GM06990 (cell line): ENCODE measurements around the gene AHNAK2.

Experiments used
- DNase-seq: peaks from one replicate; pipeline ENCODE4 v3.0.0-alpha.2; 2011; ENCODE audit not compliant: insufficient read length; ENCODE audit errors: extremely low read depth
- H3K27me3 ChIP-seq: replicated peaks from 2 replicates; pipeline ENCODE4 v1.6.0; 2011; ENCODE audit warnings: low read length; ENCODE audit not compliant: control insufficient read depth, insufficient read depth
- H3K36me3 ChIP-seq: 2 replicates; pipeline ENCODE4 v1.5.1; 2011; ENCODE audit warnings: low read length; ENCODE audit not compliant: control insufficient read depth, insufficient read depth
- H3K4me3 ChIP-seq: replicated peaks from 2 replicates; pipeline ENCODE4 v1.5.1; 2011; ENCODE audit warnings: low read depth, mild to moderate bottlenecking, control low read depth, low read length
- CTCF ChIP-seq: IDR thresholded peaks from 2 replicates; pipeline ENCODE4 v1.5.1; 2011; ENCODE audit warnings: low read length, control low read depth, mild to moderate bottlenecking, inconsistent platforms; ENCODE audit not compliant: insufficient read depth, poor library complexity, severe bottlenecking

AHNAK2 gene

DNA sequence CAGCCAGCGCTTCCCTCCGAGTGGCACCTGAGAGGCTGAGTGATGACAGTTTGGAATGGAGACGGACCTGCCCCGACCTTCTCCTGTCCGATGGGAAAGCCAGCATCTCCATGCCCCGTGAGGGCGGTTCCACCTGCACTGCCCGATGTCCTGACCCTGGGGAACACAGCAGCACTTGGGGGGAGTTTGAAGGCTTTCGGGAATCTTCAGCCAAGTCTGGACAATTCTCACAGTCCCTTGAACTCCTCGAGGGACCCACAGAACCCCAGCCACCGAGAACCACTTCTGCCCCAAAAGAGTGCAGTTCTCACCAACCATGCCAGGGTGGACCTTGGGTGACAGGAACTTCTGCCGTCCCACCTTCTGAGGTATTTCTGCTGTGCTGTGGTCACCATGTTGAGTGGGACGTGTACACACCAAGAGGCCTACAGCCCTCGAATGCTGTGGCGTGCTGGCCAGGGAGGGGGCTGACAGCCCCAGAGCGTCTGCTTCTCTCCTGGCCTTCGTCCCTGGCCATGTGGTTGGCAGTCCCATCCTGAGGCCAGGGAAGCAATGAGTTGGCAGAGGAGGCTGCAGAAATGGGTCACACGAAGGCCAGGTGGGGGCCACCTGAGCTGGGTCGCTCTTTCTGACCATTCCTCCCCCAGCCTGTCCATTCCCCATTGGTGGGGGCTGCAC, 8.5 kb upstream of the AHNAK2 start:
- H3K4me3 ChIP-seq: peak overlapping the region; percentile 72; the same call in 1 of the 2 replicates
- no peak for DNase-seq
- no peaks in the 10 kb centered on the region for H3K27me3 ChIP-seq
- H3K36me3 ChIP-seq: no peaks in the 10 kb centered on the region; the same call in 1 of the 2 replicates
- TF ChIP-seq CTCF: no peak

- DNase-seq: peak; percentile 93
- no peaks in the 10 kb centered on the region for H3K27me3 ChIP-seq
- no peak for TF ChIP-seq CTCF
- H3K36me3 ChIP-seq: no peaks in the 10 kb centered on the region; the same call in 1 of the 2 replicates
- peak within 1 kb of the TSS; percentile 72 for H3K4me3 ChIP-seq
Measured at GRCh38 chr14:104985675-104986486, 7.7 kb upstream of the AHNAK2 start, which contains the start of gene CLBA1. TSS of gene CLBA1 (plus strand) at chr14:104985788. CDS start at chr14:104986432, 644 bp downstream.

- no peaks in the 10 kb centered on the region; the same call in 1 of the 2 replicates for H3K36me3 ChIP-seq
- DNase-seq: no peak
- no peaks in the 10 kb centered on the region for H3K27me3 ChIP-seq
- H3K4me3 ChIP-seq: no peak overlapping the region
- TF ChIP-seq CTCF: no peak
Measured at GRCh38 chr14:104984056-104984894, 6.1 kb upstream of the AHNAK2 start.

DNA sequence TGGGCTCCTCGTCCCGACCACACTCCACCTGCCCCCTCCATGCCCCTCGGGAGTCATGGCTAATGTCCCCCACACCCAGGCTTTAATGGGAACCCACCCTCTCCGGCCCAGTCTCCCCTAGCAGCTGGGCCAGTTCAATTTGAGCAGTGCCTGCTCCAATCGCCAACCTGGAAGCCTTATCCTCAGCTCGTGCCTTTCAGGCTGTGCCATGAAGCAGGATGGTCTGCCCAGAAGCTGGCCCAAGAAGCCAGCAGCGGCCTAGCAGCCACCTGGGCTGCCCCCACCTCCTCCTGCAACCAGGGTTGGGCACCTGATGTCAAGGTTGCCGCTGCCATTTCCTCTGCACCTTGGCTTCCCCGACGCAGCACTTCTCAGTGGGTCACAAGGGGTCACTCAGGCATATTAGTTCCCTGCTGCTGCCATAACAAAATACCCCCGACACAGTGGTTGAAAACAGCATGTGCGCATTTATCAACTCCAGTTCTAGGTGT, 5.1 kb upstream of the AHNAK2 start:
- H3K27me3 ChIP-seq: peaks cover 1% of the 10 kb centered on the region; the same call in 1 of the 2 replicates
- H3K36me3 ChIP-seq: no peaks in the 10 kb centered on the region
- no peak overlapping the region for H3K4me3 ChIP-seq
- TF ChIP-seq CTCF: no peak
- no peak for DNase-seq

- no peak for DNase-seq
- no peak for TF ChIP-seq CTCF
- peaks cover 1% of the 10 kb centered on the region; the same call in 1 of the 2 replicates for H3K27me3 ChIP-seq
- H3K36me3 ChIP-seq: no peaks in the 10 kb centered on the region
- H3K4me3 ChIP-seq: no peak overlapping the region
Measured at GRCh38 chr14:104982548-104983230, 4.5 kb upstream of the AHNAK2 start.
